ENCODE data around the gene CTSC.
A peak's percentile ranks its signal among the peaks of the same experiment; 100 is the strongest.

The CTSC gene

GRCh38 chr11:88317536-88317935 is 20.0 kb downstream of the CTSC start:
- no peak for DNase-seq (ENCODE audit: low spot score)

DNA sequence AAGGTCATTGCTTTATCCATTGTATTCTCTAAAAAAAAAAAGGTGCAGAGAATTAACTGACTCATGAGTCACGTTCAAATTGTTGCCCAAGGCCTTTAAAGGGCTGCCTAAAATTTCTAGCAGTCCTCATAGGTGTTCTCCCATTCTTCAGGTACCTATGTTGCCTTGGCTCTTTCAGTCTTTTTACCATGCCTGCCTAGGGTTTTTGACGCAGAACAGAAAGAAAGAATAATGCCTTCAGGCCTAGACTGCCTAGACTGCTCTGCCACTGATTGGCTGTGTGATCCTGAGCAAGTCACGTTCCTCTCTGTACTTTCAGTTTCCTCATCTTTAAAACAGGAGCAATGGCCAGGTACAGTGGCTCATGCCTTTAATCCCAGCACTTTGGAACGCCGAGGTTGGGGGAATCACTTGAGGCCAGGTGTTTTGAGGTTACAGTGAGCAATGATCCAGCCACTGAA is 21.5 kb downstream of the CTSC start:
- no peak for DNase-seq (ENCODE audit: low spot score)

GRCh38 chr11:88315015-88315414 is 22.5 kb downstream of the CTSC start:
- no peak for DNase-seq (ENCODE audit: low spot score)

GRCh38 chr11:88313441-88313840 is 24.1 kb downstream of the CTSC start:
- peak; percentile 52 for DNase-seq (ENCODE audit: low spot score)

DNA sequence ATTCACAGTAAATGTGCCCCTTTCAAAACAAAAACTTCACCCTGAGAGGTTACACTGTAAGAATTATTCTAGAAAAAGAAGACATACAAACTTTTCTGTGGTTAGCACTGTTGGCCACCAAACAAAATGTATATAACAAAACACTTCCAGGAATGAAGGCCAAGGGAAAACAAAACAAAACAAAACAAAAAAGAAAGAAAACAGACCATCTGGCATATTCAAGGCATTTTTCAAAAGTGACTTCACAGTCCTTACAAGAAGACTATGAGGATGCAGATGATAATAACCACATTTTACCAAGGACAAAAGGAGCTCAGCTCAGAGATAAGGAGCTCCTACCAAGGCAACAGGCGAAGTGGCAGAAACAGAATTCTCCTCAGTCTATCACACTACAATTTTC is 24.9 kb downstream of the CTSC start:
- DNase-seq (ENCODE audit: low spot score), result no peak

DNA sequence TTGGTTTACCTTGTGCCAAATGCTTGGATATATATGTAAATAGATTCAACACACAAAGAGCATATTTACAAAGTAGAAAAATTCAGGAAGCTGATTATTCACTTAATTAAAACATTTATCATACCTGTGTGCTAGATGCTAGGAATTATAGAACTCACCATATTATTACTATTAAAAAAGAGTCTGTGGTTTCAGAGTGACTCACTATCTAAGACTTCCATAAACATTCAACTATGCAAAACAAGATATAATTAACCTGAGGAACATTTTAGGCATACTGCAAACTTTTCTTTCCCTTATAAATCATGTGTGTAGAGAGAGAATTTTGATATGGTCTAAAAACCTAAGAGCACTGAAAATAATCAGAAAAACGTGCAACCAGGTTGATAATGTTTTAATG is 27.3 kb downstream of the CTSC start:
- no peak for DNase-seq (ENCODE audit: low spot score)

DNA sequence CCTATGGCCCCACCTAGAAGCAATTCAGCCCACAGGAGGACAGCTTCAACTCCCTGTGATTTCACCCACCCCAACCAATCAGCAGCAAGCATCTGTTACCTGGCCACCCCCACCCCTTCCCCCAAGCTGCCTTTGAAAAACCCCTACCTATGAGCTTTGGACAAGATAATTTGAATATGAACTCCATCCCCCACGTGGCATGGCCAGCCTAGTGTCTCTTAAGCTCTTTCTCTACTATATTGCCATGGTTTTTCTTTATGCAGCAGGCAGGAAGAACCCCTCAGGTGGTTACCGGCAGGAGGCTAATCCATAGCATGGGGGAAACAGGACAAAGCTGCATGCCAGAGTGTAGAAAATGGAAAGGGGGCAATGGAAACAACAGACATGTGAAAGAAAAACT is 29.0 kb downstream of the CTSC start:
- no peak for DNase-seq (ENCODE audit: low spot score)

- DNase-seq (ENCODE audit: low spot score), result no peak
Measured at GRCh38 chr11:88307749-88308425, 29.6 kb downstream of the CTSC start.

DNA sequence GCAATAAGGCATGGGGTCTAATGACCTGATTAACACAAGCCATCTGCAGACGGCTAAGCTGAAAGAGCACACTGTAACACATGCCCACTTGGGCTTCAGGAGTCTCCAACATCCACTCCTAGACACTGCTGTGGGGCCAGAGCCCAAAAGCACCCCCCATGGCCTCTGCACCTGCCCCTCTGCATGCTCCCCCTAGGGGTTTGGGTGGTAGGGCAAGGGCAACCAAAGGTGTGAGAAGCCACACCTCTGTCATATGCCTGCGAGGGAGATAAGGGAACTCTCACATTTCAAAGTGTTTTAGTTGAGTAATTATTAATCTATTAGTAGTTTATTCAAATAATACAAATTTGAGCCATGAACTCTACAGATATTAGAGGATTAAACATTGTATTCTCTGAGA is 30.8 kb downstream of the CTSC start:
- DNase-seq (ENCODE audit: low spot score), result no peak

GRCh38 chr11:88305430-88305829 is 32.1 kb downstream of the CTSC start:
- no peak for DNase-seq (ENCODE audit: low spot score)

DNA sequence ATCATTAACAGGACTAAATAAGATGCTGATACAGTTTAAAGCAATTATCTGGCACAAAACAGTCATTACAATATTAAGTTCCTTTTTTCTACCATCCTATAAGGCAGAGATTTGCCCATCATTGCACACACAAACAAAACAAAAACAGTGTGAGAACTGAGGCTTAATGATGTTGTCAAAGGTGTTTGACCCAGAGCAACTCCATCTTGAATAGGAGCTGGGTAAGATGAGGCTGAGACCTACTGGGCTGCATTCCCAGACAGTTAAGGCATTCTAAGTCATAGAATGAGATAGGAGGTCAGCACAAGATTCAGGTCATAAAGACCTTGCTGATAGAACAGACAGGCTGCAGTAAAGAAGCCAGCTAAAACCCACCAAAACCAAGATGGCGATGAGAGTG is 33.2 kb downstream of the CTSC start:
- no peak for DNase-seq (ENCODE audit: low spot score)

DNA sequence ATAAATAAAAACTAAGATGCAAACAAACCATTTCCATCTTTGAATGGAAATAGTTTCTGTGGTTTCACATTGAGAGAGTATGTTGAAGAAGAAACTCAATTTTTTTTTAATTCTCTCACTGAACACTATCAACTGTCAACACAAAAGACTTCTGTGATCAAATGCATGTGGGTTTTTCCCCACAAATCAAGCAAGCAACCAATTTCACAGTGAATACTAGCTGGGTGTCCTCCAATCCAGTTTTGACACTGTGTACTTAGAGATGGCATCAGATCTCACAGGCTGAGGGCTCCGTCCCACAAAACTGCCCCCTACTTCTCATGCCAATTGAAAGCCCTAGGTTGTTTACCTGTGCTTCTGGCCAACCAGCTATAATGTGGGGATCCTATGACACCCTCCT is 34.5 kb downstream of the CTSC start:
- DNase-seq (ENCODE audit: low spot score), result no peak

- no peak for DNase-seq (ENCODE audit: low spot score)
Measured at GRCh38 chr11:88301488-88302140, 35.9 kb downstream of the CTSC start.

DNA sequence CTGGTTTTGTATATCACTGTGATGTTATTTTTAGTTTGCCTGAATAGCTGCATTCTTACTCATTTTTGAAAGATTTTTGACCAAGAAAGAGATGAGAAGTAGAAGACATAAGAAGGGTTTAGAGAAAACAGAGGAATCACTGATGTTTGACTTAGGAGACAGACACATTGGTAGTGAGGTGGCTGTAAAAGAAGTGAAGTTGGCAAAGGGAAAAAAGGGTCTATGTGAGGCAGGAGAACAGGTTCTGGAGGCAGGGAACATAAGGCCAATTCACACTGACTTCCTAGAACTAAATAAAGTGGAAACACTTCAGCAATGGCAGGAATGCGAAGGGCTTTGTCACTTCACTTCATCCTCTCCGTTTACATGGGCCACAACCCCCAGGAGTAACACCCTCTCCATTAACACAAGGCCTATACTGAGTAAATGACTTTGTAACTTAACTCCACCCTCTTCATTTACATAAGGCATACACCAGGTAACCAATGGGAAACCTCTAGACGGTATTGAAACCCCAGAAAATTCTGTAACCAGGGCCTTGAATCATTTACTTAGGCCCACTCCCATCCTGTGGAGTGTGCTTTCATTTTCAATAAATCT is 36.5 kb downstream of the CTSC start:
- no peak for DNase-seq (ENCODE audit: low spot score)

GRCh38 chr11:88297863-88298262 is 39.7 kb downstream of the CTSC start:
- DNase-seq (ENCODE audit: low spot score), result no peak

GRCh38 chr11:88297421-88297820 is 40.1 kb downstream of the CTSC start:
- no peak for DNase-seq (ENCODE audit: low spot score)

DNA sequence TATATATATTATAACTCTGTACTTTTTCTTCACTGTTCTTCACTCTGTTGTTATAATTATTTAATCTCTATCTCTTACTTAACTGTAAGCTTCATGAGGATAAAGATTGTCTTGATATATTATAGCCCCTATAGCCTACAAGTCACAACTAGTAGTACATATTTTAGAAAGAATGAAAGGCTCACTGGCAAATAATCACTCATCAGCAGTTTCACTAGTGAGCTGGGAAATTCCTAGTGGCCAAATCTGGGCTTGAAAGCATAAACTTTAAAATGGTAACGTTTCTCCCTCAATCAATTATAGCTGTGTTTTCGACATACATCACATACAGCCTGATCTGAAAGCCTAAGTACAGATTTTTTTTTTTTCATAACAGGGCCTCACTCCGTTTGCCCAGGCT is 42.5 kb downstream of the CTSC start:
- DNase-seq (ENCODE audit: low spot score), result no peak

- DNase-seq (ENCODE audit: low spot score), result no peak
Measured at GRCh38 chr11:88293931-88294330, 43.6 kb downstream of the CTSC start.

DNA sequence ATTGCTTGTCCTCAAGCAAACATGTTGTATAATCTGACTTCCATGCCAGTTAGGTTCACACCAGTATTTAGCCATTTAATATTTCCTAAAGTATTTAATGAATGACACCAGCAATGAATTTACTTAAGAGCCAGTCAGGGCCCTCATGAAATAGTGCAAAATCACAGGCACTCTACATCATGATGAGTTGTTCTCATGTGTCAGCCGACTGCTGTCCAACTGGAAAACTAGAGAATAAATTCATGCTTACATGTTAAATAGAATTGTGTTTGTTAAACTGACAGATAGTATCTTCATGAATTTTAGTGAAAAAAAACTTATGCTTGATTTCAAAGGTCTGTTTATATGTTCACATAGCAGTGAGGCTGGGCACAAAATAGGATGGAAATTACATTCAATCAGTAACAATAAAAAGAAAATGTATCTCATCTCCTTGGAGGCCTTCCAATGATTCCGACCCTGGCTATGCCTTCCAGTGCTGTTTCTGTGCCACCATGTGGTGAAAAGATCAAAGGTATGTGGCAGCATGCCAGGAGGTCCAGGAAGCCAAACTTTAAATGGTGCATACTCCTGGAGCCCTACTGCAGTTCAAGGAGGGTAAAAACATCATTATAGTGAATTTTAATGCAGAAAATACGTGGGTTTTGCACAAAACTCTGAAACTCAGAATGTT is 45.2 kb downstream of the CTSC start:
- no peak for DNase-seq (ENCODE audit: low spot score)

- DNase-seq (ENCODE audit: low spot score), result no peak
Measured at GRCh38 chr11:88288560-88288959, 49.0 kb downstream of the CTSC start.

- no peak for DNase-seq (ENCODE audit: low spot score)
Measured at GRCh38 chr11:88284336-88285050, 53.0 kb downstream of the CTSC start.

Measured in putamen (tissue), 1 donor.